GM20000 (cell line): ENCODE data around the gene C16orf89.

ENCODE experiments used
- DNase-seq: peaks from one replicate; pipeline ENCODE4 v3.0.0; 2012; ENCODE audit warnings: low spot score
- CTCF ChIP-seq: IDR thresholded peaks from 2 replicates; pipeline ENCODE4 v1.5.1; 2012; ENCODE audit warnings: mild to moderate bottlenecking, control low read depth; ENCODE audit errors: extremely low read depth, missing control alignments

The C16orf89 gene

GRCh38 chr16:5060073-5060641 is 5.6 kb downstream of the C16orf89 start:
- no peak for TF ChIP-seq CTCF

GRCh38 chr16:5059386-5060072 is 6.2 kb downstream of the C16orf89 start:
- TF ChIP-seq CTCF = no peak
- no peak for DNase-seq

More at GRCh38 chr16:5060073-5060641, 5.6 kb downstream of the C16orf89 start:
- DNase-seq = peak; percentile 2

DNA sequence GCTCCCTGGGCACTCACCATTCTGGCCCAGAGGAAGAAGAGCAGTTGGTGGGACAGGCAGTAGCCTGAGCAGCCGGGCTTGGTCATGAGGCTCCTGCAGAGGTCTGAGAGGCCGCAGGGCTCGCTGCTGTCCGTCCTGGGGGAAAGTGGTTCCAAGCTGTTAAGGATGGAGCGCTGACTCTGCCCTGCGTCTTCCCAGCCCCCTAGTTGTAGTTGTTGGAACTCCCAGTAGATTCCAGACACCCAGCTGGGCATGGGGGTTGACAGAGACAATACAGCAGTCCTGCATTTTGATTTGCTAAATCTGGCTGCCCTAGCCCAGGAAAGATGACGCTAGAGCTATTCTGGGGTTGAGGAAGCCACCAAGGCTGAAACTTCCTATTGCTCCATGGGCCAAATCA is 7.3 kb downstream of the C16orf89 start:
- peak; percentile 1 for DNase-seq
- no peak for TF ChIP-seq CTCF

DNA sequence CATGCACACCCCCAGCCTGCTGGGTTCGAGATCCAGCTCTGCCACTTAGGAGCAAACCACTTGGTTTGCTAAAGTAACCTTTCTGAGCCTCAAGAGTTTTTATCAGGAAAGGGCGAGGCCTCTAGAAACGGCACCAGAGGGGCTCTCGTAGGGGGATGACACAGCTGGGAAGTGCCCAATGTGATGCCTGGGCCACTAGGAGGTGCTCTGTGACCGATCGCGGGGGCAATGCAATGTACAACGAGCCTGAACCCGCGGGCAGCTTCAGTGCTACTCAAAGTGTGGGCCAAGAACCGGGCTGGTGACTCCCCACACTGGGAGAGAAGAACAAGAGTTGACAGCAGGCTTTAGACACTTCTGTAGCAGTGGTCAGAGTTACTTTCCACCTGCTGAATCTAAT is 9.4 kb downstream of the C16orf89 start:
- peak; percentile 66 for DNase-seq
- TF ChIP-seq CTCF = peak; percentile 70

DNA sequence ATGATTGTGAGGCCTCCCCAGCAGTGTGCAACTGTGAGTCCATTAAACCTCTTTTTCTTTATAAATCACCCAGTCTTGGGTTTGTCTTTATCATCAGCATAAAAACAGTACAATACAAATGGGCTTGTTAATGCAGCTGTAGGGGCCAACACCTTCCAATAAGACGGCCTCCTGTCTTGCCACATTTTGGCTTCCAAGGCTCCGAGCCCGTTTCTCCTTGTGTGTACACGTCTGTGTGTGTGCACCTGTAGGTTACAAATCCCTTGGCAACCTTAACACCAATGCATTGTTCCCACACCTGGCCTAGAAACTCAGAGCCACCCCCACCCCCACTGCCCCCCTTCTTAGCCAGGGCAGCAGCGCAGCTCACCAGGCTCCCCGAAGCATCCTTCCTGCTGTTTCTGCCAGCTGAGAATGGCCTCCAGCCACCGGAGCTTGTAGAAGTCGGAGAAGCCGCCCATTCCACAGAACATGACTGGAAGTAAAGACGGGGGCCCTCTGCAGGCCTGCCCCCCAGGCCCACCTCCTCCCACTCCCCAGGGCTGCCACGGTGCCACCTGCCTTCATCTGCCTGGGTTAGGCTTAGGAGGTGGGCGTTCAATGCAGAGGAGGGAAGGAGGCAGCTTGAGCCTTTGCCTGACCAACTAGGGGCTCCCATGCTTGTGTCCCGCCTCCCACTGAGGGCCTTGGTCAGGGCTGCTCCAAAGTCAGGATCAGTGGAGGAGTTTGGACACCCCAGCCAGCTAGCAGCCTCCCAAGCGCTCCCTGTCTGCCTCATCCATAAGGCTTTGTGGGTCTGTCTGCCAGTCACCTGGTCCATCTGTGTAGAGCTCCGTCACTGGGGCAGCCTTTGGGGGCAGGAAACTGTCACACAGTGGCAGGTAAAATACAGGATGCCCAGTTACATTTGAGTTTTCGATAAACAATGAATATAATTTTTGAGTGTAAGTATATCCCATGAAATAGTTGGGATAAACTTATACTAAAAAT is 10.6 kb downstream of the C16orf89 start:
- no peak for TF ChIP-seq CTCF
- no peak for DNase-seq

GRCh38 chr16:5046914-5047313 is 18.8 kb downstream of the C16orf89 start:
- no peak for TF ChIP-seq CTCF
- no peak for DNase-seq
